ENCODE measurements around the gene STAT6.
A peak's percentile ranks its signal among the peaks of the same experiment; 100 is the strongest.

Gene STAT6

GRCh38 chr12:57111031-57111734, at the start of gene STAT6:
Gene STAT6, minus strand, starts transcription at chr12:57111362. Its CDS starts 3,084 bp downstream, at chr12:57108278.
- Histone ChIP-seq H3K27me3 (ENCODE audit: insufficient read depth, poor library complexity, severe bottlenecking) (no peaks in the 10 kb centered on the region), H3K36me3 (ENCODE audit: low read depth) (peaks cover 21% of the 10 kb centered on the region), H3K9me3 (ENCODE audit: severe bottlenecking) (no peaks in the 10 kb centered on the region), H3K4me3 (ENCODE audit: severe bottlenecking) (peak within 1 kb of the TSS; percentile 46), H3K27ac (ENCODE audit: poor library complexity, severe bottlenecking) (peak within 1 kb of the TSS; percentile 98), H3K4me1 (ENCODE audit: insufficient read depth, poor library complexity, severe bottlenecking) (peaks cover 7% of the 10 kb centered on the region)
- DNase-seq (ENCODE audit: low spot score) (no peak), ATAC-seq (ENCODE audit: low read depth) (peak; percentile 54)
- no peak for TF ChIP-seq CTCF (IDR thresholded peaks at IDR 0.05; ENCODE audit: poor library complexity, severe bottlenecking)

DNA sequence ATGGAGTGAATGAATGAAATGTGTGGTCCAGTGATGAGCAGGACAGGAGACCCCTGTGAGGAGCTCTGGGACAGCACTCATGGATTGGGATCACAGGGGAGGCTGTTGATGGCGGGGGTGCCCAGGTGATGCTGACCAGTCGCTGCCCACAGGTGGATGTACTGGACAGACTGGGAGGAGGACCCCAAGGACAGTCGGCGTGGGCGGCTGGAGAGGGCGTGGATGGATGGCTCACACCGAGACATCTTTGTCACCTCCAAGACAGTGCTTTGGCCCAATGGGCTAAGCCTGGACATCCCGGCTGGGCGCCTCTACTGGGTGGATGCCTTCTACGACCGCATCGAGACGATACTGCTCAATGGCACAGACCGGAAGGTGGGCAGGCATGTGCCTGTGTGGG, 49.6 kb upstream of the STAT6 start:
- Histone ChIP-seq H3K36me3 (ENCODE audit: low read depth) (peaks cover 4% of the 10 kb centered on the region; the same call in 1 of the 2 replicates), H3K4me1 (ENCODE audit: insufficient read depth, poor library complexity, severe bottlenecking) (peaks cover 13% of the 10 kb centered on the region), H3K27ac (ENCODE audit: poor library complexity, severe bottlenecking) (no peak overlapping the region), H3K4me3 (ENCODE audit: severe bottlenecking) (no peak overlapping the region), H3K27me3 (ENCODE audit: insufficient read depth, poor library complexity, severe bottlenecking) (no peaks in the 10 kb centered on the region), H3K9me3 (ENCODE audit: severe bottlenecking) (no peaks in the 10 kb centered on the region)
- DNase-seq (ENCODE audit: low spot score) (no peak), ATAC-seq (ENCODE audit: low read depth) (no peak)
- no peak for TF ChIP-seq CTCF (IDR thresholded peaks at IDR 0.05; ENCODE audit: poor library complexity, severe bottlenecking)

DNA sequence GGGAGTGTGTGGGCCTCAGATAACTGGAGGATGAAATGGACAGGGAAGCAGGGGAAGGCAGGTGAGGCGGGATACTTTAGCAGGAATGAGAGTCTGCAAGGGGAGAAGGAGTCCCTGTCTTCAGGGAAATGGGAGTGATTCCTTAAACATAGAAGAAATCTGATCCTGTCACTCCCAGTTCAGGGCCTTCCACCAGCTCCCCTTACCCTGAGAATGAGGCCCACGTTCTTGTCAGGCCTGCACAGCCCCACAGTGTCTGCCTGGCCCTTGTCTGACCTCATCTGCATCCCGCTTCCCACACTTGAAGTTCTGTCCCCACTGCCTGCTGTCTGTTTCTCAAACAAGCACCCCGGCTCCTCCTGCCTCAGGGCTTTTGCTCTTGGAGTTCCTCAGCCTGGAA, 48.9 kb upstream of the STAT6 start:
- DNase-seq (ENCODE audit: low spot score) (no peak), ATAC-seq (ENCODE audit: low read depth) (no peak)
- Histone ChIP-seq H3K27me3 (ENCODE audit: insufficient read depth, poor library complexity, severe bottlenecking) (no peaks in the 10 kb centered on the region), H3K36me3 (ENCODE audit: low read depth) (peaks cover 8% of the 10 kb centered on the region), H3K4me3 (ENCODE audit: severe bottlenecking) (no peak overlapping the region), H3K9me3 (ENCODE audit: severe bottlenecking) (no peaks in the 10 kb centered on the region), H3K4me1 (ENCODE audit: insufficient read depth, poor library complexity, severe bottlenecking) (peaks cover 6% of the 10 kb centered on the region), H3K27ac (ENCODE audit: poor library complexity, severe bottlenecking) (no peak overlapping the region)
- no peak for TF ChIP-seq CTCF (IDR thresholded peaks at IDR 0.05; ENCODE audit: poor library complexity, severe bottlenecking)

GRCh38 chr12:57159311-57159710, 48.1 kb upstream of the STAT6 start:
- Histone ChIP-seq H3K4me3 (ENCODE audit: severe bottlenecking) (no peak overlapping the region), H3K27ac (ENCODE audit: poor library complexity, severe bottlenecking) (no peak overlapping the region), H3K27me3 (ENCODE audit: insufficient read depth, poor library complexity, severe bottlenecking) (no peaks in the 10 kb centered on the region), H3K36me3 (ENCODE audit: low read depth) (peaks cover 15% of the 10 kb centered on the region), H3K9me3 (ENCODE audit: severe bottlenecking) (no peaks in the 10 kb centered on the region), H3K4me1 (ENCODE audit: insufficient read depth, poor library complexity, severe bottlenecking) (no peaks in the 10 kb centered on the region)
- TF ChIP-seq CTCF (IDR thresholded peaks at IDR 0.05; ENCODE audit: poor library complexity, severe bottlenecking), result no peak
- DNase-seq (ENCODE audit: low spot score) (no peak), ATAC-seq (ENCODE audit: low read depth) (no peak)

- Histone ChIP-seq H3K4me1 (ENCODE audit: insufficient read depth, poor library complexity, severe bottlenecking) (no peaks in the 10 kb centered on the region), H3K9me3 (ENCODE audit: severe bottlenecking) (no peaks in the 10 kb centered on the region), H3K27ac (ENCODE audit: poor library complexity, severe bottlenecking) (no peak overlapping the region), H3K27me3 (ENCODE audit: insufficient read depth, poor library complexity, severe bottlenecking) (no peaks in the 10 kb centered on the region), H3K36me3 (ENCODE audit: low read depth) (peaks cover 16% of the 10 kb centered on the region), H3K4me3 (ENCODE audit: severe bottlenecking) (no peak overlapping the region)
- no peak for DNase-seq (ENCODE audit: low spot score)
- no peak for TF ChIP-seq CTCF (IDR thresholded peaks at IDR 0.05; ENCODE audit: poor library complexity, severe bottlenecking)
- no peak for ATAC-seq (ENCODE audit: low read depth)
These were observed 47.5 kb upstream of the STAT6 start for GRCh38 chr12:57158665-57159064.

Data from RWPE2 (cell line).